T-helper 17 cell (primary cell): ENCODE data around the gene CRACR2B. TPM values are rescaled to one million over a fixed set of nuclear protein-coding genes. Genes with fewer than 3 reads are reported as not detected.
A peak's percentile ranks its signal among the peaks of the same experiment; 100 is the strongest.

Source experiments
- ATAC-seq: fragments of 150-1000 bp; cut with Tn5 transposase; 2 replicates; pipeline ENCODE4 v1.10.0; 2021; ENCODE audit warnings: mild to moderate bottlenecking, moderate library complexity
- DNase-seq, 3 donors: peaks; one replicate each; pipeline versions ENCODE4 v3.0.0 to v3.0.0-alpha.2; 2020 to 2021
- H3K9me3 ChIP-seq: one replicate; pipeline ENCODE4 v1.7.0; 2013; ENCODE audit warnings: low read length, mild to moderate bottlenecking; ENCODE audit not compliant: control insufficient read depth, poor library complexity, severe bottlenecking
- H3K27ac Mint-ChIP-seq: one replicate; pipeline ENCODE4 v1.8.0; 2022; ENCODE audit warnings: mild to moderate bottlenecking, moderate library complexity, mixed read lengths
- H3K27me3 Mint-ChIP-seq: one replicate; pipeline ENCODE4 v1.8.0; 2022; ENCODE audit warnings: mixed read lengths
- H3K36me3 Mint-ChIP-seq: one replicate; pipeline ENCODE4 v1.8.0; 2022; ENCODE audit warnings: low read depth, mixed read lengths
- H3K4me1 Mint-ChIP-seq: one replicate; pipeline ENCODE4 v1.8.0; 2022; ENCODE audit warnings: mild to moderate bottlenecking, mixed read lengths
- H3K4me3 Mint-ChIP-seq: one replicate; pipeline ENCODE4 v1.8.0; 2022; ENCODE audit warnings: mild to moderate bottlenecking, moderate library complexity, mixed read lengths
- total RNA-seq, 4 donors: library from RNA in 2 of 4; stranded (reverse) in 2 of 4; gene quantifications; one replicate each; pipeline ENCODE4 v1.2.3 and lab custom pipeline; 2022 to 2026

The CRACR2B gene
- total RNA-seq, 2 donors from 2014 or later, result 0.47 to 1.0 TPM

- no peaks in the 10 kb centered on the region for H3K36me3 Mint-ChIP-seq
- no peak overlapping the region for H3K4me3 Mint-ChIP-seq
- H3K27ac Mint-ChIP-seq, result no peak overlapping the region
- no peak for ATAC-seq
- DNase-seq, result no peak
- no peaks in the 10 kb centered on the region for H3K9me3 ChIP-seq
- H3K27me3 Mint-ChIP-seq, result no peaks in the 10 kb centered on the region
- H3K4me1 Mint-ChIP-seq, result peaks cover 4% of the 10 kb centered on the region
These were observed 36.8 kb upstream of the CRACR2B start for GRCh38 chr11:790721-791564.

- Mint-ChIP-seq H3K27ac (no peak overlapping the region), H3K27me3 (no peaks in the 10 kb centered on the region), H3K36me3 (no peaks in the 10 kb centered on the region), H3K4me3 (no peak overlapping the region), H3K4me1 (peaks cover 9% of the 10 kb centered on the region)
- DNase-seq (peak in 1 of 3 donors; percentile 9), ATAC-seq (no peak)
- H3K9me3 ChIP-seq, result no peaks in the 10 kb centered on the region
These were observed 35.8 kb upstream of the CRACR2B start for GRCh38 chr11:791658-792534.

GRCh38 chr11:792535-792821, 35.2 kb upstream of the CRACR2B start:
- Mint-ChIP-seq H3K4me1 (peaks cover 10% of the 10 kb centered on the region), H3K27ac (no peak overlapping the region), H3K36me3 (no peaks in the 10 kb centered on the region), H3K4me3 (no peak overlapping the region), H3K27me3 (no peaks in the 10 kb centered on the region)
- ATAC-seq, result no peak
- DNase-seq, result no peak
- H3K9me3 ChIP-seq, result no peaks in the 10 kb centered on the region

GRCh38 chr11:792873-793272, 34.8 kb upstream of the CRACR2B start:
- H3K9me3 ChIP-seq, result no peaks in the 10 kb centered on the region
- ATAC-seq, result no peak
- Mint-ChIP-seq H3K4me1 (peaks cover 10% of the 10 kb centered on the region), H3K4me3 (no peak overlapping the region), H3K27ac (no peak overlapping the region), H3K36me3 (no peaks in the 10 kb centered on the region), H3K27me3 (no peaks in the 10 kb centered on the region)
- DNase-seq, result no peak

GRCh38 chr11:793556-793955, 34.2 kb upstream of the CRACR2B start:
- Mint-ChIP-seq H3K36me3 (no peaks in the 10 kb centered on the region), H3K27ac (no peak overlapping the region), H3K27me3 (no peaks in the 10 kb centered on the region), H3K4me1 (peaks cover 10% of the 10 kb centered on the region), H3K4me3 (no peak overlapping the region)
- H3K9me3 ChIP-seq, result no peaks in the 10 kb centered on the region
- no peak for DNase-seq
- ATAC-seq, result no peak

- no peak for DNase-seq
- H3K4me1 Mint-ChIP-seq, result peaks cover 10% of the 10 kb centered on the region
- no peaks in the 10 kb centered on the region for H3K9me3 ChIP-seq
- H3K36me3 Mint-ChIP-seq, result no peaks in the 10 kb centered on the region
- H3K4me3 Mint-ChIP-seq, result peak overlapping the region; percentile 33
- ATAC-seq, result no peak
- H3K27me3 Mint-ChIP-seq, result no peaks in the 10 kb centered on the region
- H3K27ac Mint-ChIP-seq, result no peak overlapping the region
These were observed 33.5 kb upstream of the CRACR2B start for GRCh38 chr11:794013-794765.

- H3K4me3 Mint-ChIP-seq, result peak overlapping the region; percentile 96
- H3K9me3 ChIP-seq, result no peaks in the 10 kb centered on the region
- H3K4me1 Mint-ChIP-seq, result peaks cover 10% of the 10 kb centered on the region
- DNase-seq, result peak in 1 of 3 donors; percentile 11
- ATAC-seq, result no peak
- H3K27me3 Mint-ChIP-seq, result no peaks in the 10 kb centered on the region
- H3K27ac Mint-ChIP-seq, result no peak overlapping the region
- H3K36me3 Mint-ChIP-seq, result no peaks in the 10 kb centered on the region
These were observed 32.7 kb upstream of the CRACR2B start for GRCh38 chr11:794766-795633.

- Mint-ChIP-seq H3K27ac (peak overlapping the region; percentile 81), H3K27me3 (no peaks in the 10 kb centered on the region), H3K4me3 (peak overlapping the region; percentile 96), H3K4me1 (peaks cover 10% of the 10 kb centered on the region), H3K36me3 (no peaks in the 10 kb centered on the region)
- no peaks in the 10 kb centered on the region for H3K9me3 ChIP-seq
- ATAC-seq, result peak; percentile 50
- DNase-seq, result peak; percentile 51 to 72 (median 70)
These were observed 31.8 kb upstream of the CRACR2B start for GRCh38 chr11:795634-796564.

- peaks cover 10% of the 10 kb centered on the region for H3K4me1 Mint-ChIP-seq
- ATAC-seq (no peak), DNase-seq (no peak)
- no peaks in the 10 kb centered on the region for H3K27me3 Mint-ChIP-seq
- no peaks in the 10 kb centered on the region for H3K36me3 Mint-ChIP-seq
- H3K9me3 ChIP-seq, result no peaks in the 10 kb centered on the region
- H3K4me3 Mint-ChIP-seq, result peak overlapping the region; percentile 96
- peak overlapping the region; percentile 81 for H3K27ac Mint-ChIP-seq
These were observed 31.0 kb upstream of the CRACR2B start for GRCh38 chr11:796565-797295.

GRCh38 chr11:797296-798092, 30.2 kb upstream of the CRACR2B start:
- Mint-ChIP-seq H3K27ac (peak overlapping the region; percentile 81), H3K36me3 (no peaks in the 10 kb centered on the region), H3K4me3 (peak overlapping the region; percentile 96), H3K27me3 (no peaks in the 10 kb centered on the region), H3K4me1 (peaks cover 10% of the 10 kb centered on the region)
- no peaks in the 10 kb centered on the region for H3K9me3 ChIP-seq
- DNase-seq, result peak; percentile 56 to 81 (median 64)
- ATAC-seq, result peak; percentile 67
